ENCODE measurements around the gene CPPED1. TPM values are rescaled to one million over a fixed set of nuclear protein-coding genes. Genes with fewer than 3 reads are reported as not detected.

The CPPED1 gene
- total RNA-seq, 2 experiments from 2014 or later = 6.4 to 6.5 TPM

DNA sequence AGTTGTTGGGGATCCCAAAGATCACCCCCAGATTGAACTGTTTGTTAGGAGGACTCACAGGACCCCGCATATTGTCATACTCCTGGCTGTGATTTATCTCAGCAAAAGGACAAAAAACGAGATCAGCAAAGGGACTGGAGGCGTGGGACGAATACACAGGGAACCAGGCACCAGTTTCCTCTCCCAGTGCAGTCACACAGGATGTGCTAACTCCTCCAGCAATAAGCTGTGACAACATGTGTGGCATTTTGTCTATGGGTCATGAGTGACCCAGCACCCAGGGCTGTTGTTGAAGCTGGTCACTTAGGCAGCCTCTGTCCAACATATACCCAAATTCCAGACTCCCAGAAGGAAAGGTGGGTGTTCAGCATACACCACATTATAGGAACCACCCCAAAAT, 60.9 kb downstream of the CPPED1 start:
- Mint-ChIP-seq H3K36me3 (ENCODE audit: low read depth) (peaks cover 34% of the 10 kb centered on the region), H3K27me3 (ENCODE audit: low read depth) (no peaks in the 10 kb centered on the region), H3K4me3 (no peak overlapping the region), H3K27ac (no peak overlapping the region), H3K4me1 (ENCODE audit: low read depth) (no peaks in the 10 kb centered on the region), H3K9me3 (peaks cover 28% of the 10 kb centered on the region)
- CTCF ChIA-PET = no interaction called here
- DNase-seq = no peak
- intact Hi-C loops (cut with micrococcal nuclease) = no loop called here

DNA sequence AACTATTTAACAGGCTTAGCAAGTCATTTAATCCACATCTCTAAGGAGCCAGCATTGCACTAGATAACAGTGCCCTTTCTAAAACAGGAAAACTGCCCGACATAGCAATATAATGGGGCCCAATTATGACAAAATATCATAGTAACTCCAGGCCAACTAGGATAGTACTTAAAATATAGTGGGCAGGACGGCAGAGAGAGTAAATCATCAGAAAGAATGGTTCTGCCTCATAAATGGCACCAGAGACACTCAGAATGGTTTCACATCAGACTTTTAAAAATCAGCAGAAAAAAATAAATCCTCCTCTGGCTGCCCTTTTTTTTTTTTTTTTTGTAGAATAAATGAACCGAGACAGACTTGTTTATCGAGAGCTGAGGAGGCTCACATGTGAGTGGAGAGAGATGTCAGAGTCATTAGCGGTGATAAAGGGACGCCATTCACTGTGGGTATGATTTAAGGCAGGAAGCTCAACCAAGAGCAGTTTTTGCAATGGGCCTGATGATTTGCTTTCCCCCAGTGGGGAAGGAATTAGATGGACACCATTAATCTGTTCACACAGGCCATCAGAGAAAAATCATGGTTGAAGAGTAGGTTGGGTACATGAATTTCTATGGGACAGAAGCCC, 62.6 kb downstream of the CPPED1 start:
- Mint-ChIP-seq H3K4me3 (no peak overlapping the region), H3K9me3 (peaks cover 25% of the 10 kb centered on the region), H3K27me3 (ENCODE audit: low read depth) (no peaks in the 10 kb centered on the region), H3K4me1 (ENCODE audit: low read depth) (no peaks in the 10 kb centered on the region), H3K36me3 (ENCODE audit: low read depth) (peaks cover 35% of the 10 kb centered on the region), H3K27ac (no peak overlapping the region)
- CTCF ChIA-PET = no interaction called here
- DNase-seq = no peak
- intact Hi-C loops (cut with micrococcal nuclease) = no loop called here

DNA sequence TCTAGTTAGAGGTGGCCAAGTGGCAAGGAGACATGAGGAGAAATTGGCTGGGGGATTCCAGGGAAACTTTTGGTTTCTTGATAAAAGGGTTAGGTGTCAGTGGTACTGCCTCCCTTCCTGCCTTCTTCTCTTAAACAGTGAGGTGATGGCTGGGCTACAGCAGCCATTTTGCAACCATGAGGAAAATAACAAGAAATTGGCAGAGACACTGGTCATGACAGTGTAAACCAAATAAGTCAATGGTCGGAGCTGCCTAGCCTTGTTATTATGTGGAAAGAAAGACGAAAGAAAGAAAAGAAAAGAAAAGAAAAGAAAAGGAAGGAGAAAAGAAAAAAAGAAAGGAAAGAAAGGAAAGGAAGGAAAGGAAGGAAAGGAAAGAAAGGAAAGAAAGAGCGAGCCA, 63.9 kb downstream of the CPPED1 start:
- Mint-ChIP-seq H3K27me3 (ENCODE audit: low read depth) (no peaks in the 10 kb centered on the region), H3K36me3 (ENCODE audit: low read depth) (peaks cover 30% of the 10 kb centered on the region), H3K9me3 (peaks cover 14% of the 10 kb centered on the region), H3K4me1 (ENCODE audit: low read depth) (no peaks in the 10 kb centered on the region), H3K4me3 (no peak overlapping the region), H3K27ac (no peak overlapping the region)
- intact Hi-C loops (cut with micrococcal nuclease) = no loop called here
- CTCF ChIA-PET = no interaction called here
- no peak for DNase-seq

DNA sequence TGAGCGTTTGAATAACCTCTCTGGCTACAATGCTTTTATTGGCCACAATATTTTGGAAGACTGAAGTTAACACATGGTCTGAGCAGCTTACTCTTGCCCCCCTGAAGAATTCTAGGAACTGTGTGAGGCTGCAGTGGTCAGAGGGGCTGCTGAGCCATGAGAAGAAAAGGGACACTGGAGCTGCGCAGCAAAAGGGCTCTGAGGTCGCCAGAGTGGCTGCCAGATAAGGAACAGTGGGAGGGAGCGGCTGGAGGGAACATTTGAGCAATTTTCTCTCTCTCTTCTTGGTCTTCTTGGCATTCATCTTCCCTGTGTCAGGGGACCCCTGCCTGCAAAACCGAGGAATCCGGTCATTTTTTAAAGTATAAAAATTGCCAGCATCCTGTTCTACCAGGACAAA, 66.1 kb downstream of the CPPED1 start:
- intact Hi-C loops (cut with micrococcal nuclease) = no loop called here
- no peak overlapping the region for H3K4me3 Mint-ChIP-seq
- H3K9me3 Mint-ChIP-seq = peaks cover 16% of the 10 kb centered on the region
- H3K27ac Mint-ChIP-seq = no peak overlapping the region
- DNase-seq = no peak
- no peaks in the 10 kb centered on the region for H3K4me1 Mint-ChIP-seq (ENCODE audit: low read depth)
- H3K36me3 Mint-ChIP-seq (ENCODE audit: low read depth) = peaks cover 34% of the 10 kb centered on the region
- H3K27me3 Mint-ChIP-seq (ENCODE audit: low read depth) = no peaks in the 10 kb centered on the region
- CTCF ChIA-PET = no interaction called here

DNA sequence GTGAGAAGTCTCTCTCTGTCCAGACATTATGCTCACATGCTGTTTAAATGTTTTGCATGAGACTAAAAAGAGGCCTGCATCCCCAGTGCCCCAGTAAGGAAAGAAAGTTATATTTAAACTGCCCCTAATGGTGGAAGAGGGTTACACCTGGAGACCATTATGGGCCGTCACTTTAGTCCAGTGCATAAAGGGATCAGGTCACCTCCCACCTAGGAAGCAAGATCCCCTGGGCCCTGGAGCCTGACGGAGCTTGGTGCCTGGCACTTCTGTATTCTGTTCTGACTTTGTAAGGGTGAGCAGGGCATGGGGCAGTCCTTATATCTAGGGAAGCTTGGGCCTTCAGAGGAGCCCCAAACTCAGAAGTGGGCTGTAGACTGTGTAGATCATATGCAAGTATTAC, 67.9 kb downstream of the CPPED1 start:
- Mint-ChIP-seq H3K4me1 (ENCODE audit: low read depth) (no peaks in the 10 kb centered on the region), H3K4me3 (no peak overlapping the region), H3K9me3 (peaks cover 25% of the 10 kb centered on the region), H3K27me3 (ENCODE audit: low read depth) (no peaks in the 10 kb centered on the region), H3K36me3 (ENCODE audit: low read depth) (peaks cover 37% of the 10 kb centered on the region), H3K27ac (no peak overlapping the region)
- DNase-seq = no peak
- CTCF ChIA-PET = no interaction called here
- intact Hi-C loops (cut with micrococcal nuclease) = no loop called here

DNA sequence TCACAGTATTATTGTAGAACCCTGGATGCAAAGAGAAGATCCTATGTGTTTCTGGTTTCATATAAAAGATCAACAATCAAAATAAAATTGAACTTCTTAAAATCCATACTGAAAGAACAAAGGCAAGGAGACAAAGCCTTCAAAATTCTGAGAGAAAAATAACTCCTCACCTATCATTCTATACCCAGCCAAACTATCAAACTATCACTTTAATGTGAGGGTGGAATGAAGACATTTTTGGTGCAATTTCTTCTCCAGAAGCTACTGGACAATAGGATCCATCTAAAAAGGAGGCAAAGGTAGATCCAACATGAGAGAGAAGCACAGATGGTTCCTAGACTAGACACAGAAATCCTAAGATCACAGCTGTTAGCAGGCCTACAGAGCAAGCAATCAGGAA, 71.1 kb downstream of the CPPED1 start:
- CTCF ChIA-PET = interaction anchor here (0.6 kb wide), 2 partner anchors 8 to 235 kb away, joined by 3 to 4 read pairs; no protein-coding TSS in a partner anchor
- Mint-ChIP-seq H3K27me3 (ENCODE audit: low read depth) (no peaks in the 10 kb centered on the region), H3K9me3 (peaks cover 21% of the 10 kb centered on the region), H3K4me3 (no peak overlapping the region), H3K36me3 (ENCODE audit: low read depth) (peaks cover 26% of the 10 kb centered on the region), H3K27ac (no peak overlapping the region), H3K4me1 (ENCODE audit: low read depth) (no peaks in the 10 kb centered on the region)
- intact Hi-C loops (cut with micrococcal nuclease) = no loop called here
- no peak for DNase-seq

DNA sequence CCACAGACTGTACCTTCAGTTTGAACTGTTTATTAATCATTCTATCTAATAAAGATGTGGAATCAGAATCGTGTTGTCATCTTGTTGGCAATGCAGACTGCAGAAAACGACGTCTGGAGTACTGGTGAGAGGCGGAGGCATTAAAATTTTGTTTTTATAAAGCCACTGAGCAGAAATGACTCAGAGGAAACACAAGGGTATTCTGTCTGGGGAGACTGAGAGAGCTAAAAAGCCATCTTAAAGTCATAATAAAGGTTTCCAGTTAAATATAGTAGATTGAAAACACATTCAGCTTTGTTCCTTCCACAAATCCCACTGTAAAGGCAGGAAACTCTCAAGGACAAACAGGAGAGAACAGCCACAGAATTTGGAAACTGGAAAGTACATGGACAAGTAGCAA, 74.2 kb downstream of the CPPED1 start:
- H3K4me1 Mint-ChIP-seq (ENCODE audit: low read depth) = no peaks in the 10 kb centered on the region
- peaks cover 20% of the 10 kb centered on the region for H3K9me3 Mint-ChIP-seq
- no peak overlapping the region for H3K27ac Mint-ChIP-seq
- CTCF ChIA-PET = no interaction called here
- no peaks in the 10 kb centered on the region for H3K27me3 Mint-ChIP-seq (ENCODE audit: low read depth)
- no peak overlapping the region for H3K4me3 Mint-ChIP-seq
- intact Hi-C loops (cut with micrococcal nuclease) = no loop called here
- no peak for DNase-seq
- H3K36me3 Mint-ChIP-seq (ENCODE audit: low read depth) = peaks cover 18% of the 10 kb centered on the region

DNA sequence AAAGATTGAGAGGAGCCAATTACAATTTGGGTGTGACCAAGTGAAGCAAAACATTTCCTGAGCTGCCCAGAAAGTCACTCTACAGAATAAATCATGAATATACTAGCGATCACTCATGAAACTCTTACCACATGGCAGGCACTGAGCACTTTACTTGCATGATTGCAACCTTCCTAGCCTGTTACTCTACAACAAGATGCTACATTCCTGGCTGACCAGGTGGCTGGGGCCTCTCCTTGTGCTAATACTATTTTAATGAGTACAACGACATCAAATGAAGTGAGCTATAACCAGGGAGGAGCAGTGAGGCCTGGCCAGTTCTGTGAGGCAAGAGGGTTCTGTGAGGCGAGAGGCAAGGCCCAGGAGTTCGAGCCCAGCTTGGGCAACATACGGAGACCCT, 75.2 kb downstream of the CPPED1 start:
- no peaks in the 10 kb centered on the region for H3K27me3 Mint-ChIP-seq (ENCODE audit: low read depth)
- CTCF ChIA-PET = no interaction called here
- intact Hi-C loops (cut with micrococcal nuclease) = no loop called here
- no peak overlapping the region for H3K27ac Mint-ChIP-seq
- peaks cover 17% of the 10 kb centered on the region for H3K9me3 Mint-ChIP-seq
- H3K4me3 Mint-ChIP-seq = no peak overlapping the region
- H3K36me3 Mint-ChIP-seq (ENCODE audit: low read depth) = peaks cover 14% of the 10 kb centered on the region
- DNase-seq = no peak
- H3K4me1 Mint-ChIP-seq (ENCODE audit: low read depth) = no peaks in the 10 kb centered on the region

DNA sequence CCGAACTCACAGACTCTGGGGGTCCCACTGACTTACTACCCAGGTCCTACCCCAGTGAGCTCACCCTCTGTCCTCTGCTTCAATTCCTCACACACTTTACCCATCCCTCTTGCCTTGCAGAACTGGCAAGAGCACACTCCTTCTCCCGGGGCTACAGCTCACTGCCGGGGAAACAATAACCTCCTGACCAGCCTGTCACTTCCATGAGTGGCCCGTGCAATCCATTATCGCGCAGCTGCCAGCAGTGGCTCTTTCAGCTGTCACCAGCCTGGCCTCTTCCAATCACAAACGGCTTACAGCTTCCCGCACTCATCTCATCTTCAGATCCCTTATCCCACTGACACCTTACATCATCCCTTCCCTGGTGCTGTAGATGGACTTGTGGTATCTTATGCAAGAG, 79.5 kb downstream of the CPPED1 start:
- no peaks in the 10 kb centered on the region for H3K27me3 Mint-ChIP-seq (ENCODE audit: low read depth)
- peaks cover 2% of the 10 kb centered on the region for H3K9me3 Mint-ChIP-seq
- DNase-seq = no peak
- H3K36me3 Mint-ChIP-seq (ENCODE audit: low read depth) = peaks cover 4% of the 10 kb centered on the region
- CTCF ChIA-PET = interaction anchor here (0.6 kb wide), 1 partner anchor 8 kb away, joined by 3 read pairs; no protein-coding TSS in a partner anchor
- no peak overlapping the region for H3K4me3 Mint-ChIP-seq
- H3K27ac Mint-ChIP-seq = no peak overlapping the region
- intact Hi-C loops (cut with micrococcal nuclease) = no loop called here
- H3K4me1 Mint-ChIP-seq (ENCODE audit: low read depth) = no peaks in the 10 kb centered on the region

DNA sequence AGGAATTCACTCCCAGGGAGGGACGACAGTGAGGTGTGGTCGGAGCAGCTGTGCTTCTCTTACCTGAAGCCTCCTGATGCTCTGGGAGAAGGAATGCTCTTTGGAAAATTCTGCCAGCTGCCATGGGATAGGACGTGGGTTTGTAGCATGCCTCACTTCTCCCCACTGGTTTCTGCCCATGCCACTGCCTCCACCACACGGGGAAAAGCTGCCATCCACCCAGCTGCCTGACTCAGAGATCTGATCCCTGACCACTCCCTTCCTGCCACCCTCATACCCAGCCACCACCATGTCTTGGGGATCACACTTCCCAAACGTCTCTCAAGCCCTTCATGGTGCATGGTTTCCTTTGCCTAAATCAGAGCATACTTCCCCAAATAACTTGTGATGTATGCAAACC, 80.0 kb downstream of the CPPED1 start:
- peaks cover 7% of the 10 kb centered on the region for H3K36me3 Mint-ChIP-seq (ENCODE audit: low read depth)
- DNase-seq = no peak
- CTCF ChIA-PET = no interaction called here

DNA sequence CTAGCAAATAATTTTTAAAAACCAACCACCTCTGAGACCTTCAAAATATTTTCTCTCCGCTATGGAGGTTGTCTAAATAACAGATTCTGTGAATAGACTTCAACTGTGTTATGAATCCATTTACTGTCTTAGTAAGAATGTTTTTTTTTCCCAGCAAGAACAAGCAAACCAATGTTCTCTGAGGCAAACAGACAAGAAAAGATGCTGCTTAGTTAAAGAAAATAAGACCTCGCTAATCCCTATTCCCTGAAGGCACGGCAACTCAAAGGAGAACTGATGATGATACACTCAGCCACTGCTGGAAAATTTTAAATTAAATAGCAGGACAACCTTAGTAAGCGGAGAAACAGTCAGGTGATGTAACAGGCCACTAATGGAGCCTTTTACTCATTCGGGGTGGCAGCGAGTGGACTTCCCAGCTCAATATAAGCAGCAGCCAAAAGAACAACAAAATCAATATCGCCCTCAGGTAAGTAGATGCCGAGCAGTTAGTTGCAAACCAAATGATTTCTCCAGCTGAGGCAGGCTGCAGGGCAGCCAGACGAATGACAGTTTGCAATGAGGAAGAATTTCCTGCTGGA, 81.8 kb downstream of the CPPED1 start:
- no peak overlapping the region for H3K4me3 Mint-ChIP-seq
- CTCF ChIA-PET = no interaction called here

More for the DNA sequence above, 80.0 kb downstream of the CPPED1 start:
- Mint-ChIP-seq H3K4me3 (no peak overlapping the region), H3K4me1 (ENCODE audit: low read depth) (no peaks in the 10 kb centered on the region), H3K27ac (no peak overlapping the region), H3K27me3 (ENCODE audit: low read depth) (no peaks in the 10 kb centered on the region), H3K9me3 (peaks cover 2% of the 10 kb centered on the region)
- intact Hi-C loops (cut with micrococcal nuclease) = no loop called here

DNA sequence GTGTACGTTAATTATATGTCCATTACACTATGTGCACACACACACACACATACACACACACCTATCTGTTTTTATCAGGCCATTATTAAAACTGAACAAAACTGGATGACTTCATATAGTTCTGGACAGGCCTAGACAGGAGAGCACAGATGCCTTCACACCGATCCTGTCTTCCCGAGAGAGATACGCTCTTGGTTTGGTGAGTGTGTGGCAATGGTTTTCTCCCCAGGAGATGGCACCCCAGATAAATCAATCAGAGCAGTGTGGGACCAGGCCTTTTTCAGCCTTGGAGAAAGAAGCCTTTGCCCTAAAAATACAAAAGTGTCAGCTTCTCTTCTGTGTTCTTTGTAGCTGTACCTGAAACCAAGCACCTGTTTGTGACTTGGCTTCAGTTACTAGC, 83.7 kb downstream of the CPPED1 start:
- H3K27ac Mint-ChIP-seq = no peak overlapping the region
- no peak overlapping the region for H3K4me3 Mint-ChIP-seq
- H3K36me3 Mint-ChIP-seq (ENCODE audit: low read depth) = peaks cover 8% of the 10 kb centered on the region
- no peaks in the 10 kb centered on the region for H3K27me3 Mint-ChIP-seq (ENCODE audit: low read depth)
- intact Hi-C loops (cut with micrococcal nuclease) = no loop called here
- CTCF ChIA-PET = no interaction called here
- DNase-seq = peak; percentile 5
- H3K9me3 Mint-ChIP-seq = peaks cover 3% of the 10 kb centered on the region
- H3K4me1 Mint-ChIP-seq (ENCODE audit: low read depth) = no peaks in the 10 kb centered on the region

More for the DNA sequence above, 81.8 kb downstream of the CPPED1 start:
- Mint-ChIP-seq H3K27ac (no peak overlapping the region), H3K36me3 (ENCODE audit: low read depth) (peaks cover 7% of the 10 kb centered on the region), H3K4me1 (ENCODE audit: low read depth) (no peaks in the 10 kb centered on the region), H3K9me3 (peaks cover 2% of the 10 kb centered on the region), H3K27me3 (ENCODE audit: low read depth) (no peaks in the 10 kb centered on the region)
- DNase-seq = no peak
- intact Hi-C loops (cut with micrococcal nuclease) = no loop called here

DNA sequence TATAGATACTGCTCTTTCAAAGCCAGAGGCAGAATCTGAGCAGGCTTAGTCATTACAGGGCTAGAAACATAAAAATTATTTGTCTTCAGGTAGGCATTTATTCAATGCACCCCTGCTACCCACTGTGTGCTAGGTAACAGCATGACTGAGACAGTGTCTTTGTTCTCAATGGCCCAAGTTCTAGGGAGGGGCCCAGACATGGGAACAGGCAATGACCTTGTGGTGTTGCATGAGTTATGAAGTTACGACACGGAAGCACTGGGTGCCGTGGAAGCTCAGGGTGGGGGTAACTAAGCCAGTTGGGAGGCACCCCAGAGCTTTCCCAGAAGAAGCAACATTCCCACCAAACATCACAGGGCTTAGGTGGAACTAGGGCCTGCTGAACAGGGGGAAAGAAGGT, 87.0 kb downstream of the CPPED1 start:
- DNase-seq = no peak
- H3K27me3 Mint-ChIP-seq (ENCODE audit: low read depth) = no peaks in the 10 kb centered on the region
- intact Hi-C loops (cut with micrococcal nuclease) = no loop called here
- no peak overlapping the region for H3K4me3 Mint-ChIP-seq
- H3K27ac Mint-ChIP-seq = no peak overlapping the region
- CTCF ChIA-PET = no interaction called here
- peaks cover 8% of the 10 kb centered on the region for H3K36me3 Mint-ChIP-seq (ENCODE audit: low read depth)
- H3K4me1 Mint-ChIP-seq (ENCODE audit: low read depth) = no peaks in the 10 kb centered on the region
- peaks cover 4% of the 10 kb centered on the region for H3K9me3 Mint-ChIP-seq
